GM10248 (cell line): ENCODE data around the gene F7.

Source experiments
- CTCF ChIA-PET: fragments of 300-600 bp; sonication (Branson Sonifier 250); formaldehyde crosslinking; extraction: SDS; loops from one replicate; lab custom pipeline; 2021; ENCODE audit warnings: antibody characterized with exemption; lab: Yijun Ruan, JAX
- POLR2A ChIA-PET: fragments of 350-650 bp; sonication (Branson Sonifier 250); formaldehyde crosslinking; extraction: SDS; loops from one replicate; lab custom pipeline; 2020; ENCODE audit warnings: antibody characterized with exemption; lab: Yijun Ruan, JAX
- DNase-seq: peaks from one replicate; pipeline ENCODE4 v3.0.0; 2012; ENCODE audit errors: extremely low spot score
- CTCF ChIP-seq: IDR thresholded peaks from 2 replicates; pipeline ENCODE4 v1.5.1; 2012; ENCODE audit warnings: mild to moderate bottlenecking, low read depth; ENCODE audit errors: extremely low read depth, missing control alignments, control extremely low read depth

Gene F7

GRCh38 chr13:113064534-113065405 is 40.8 kb upstream of the F7 start:
- CTCF ChIA-PET, result no interaction called here
- POLR2A ChIA-PET, result no interaction called here
- DNase-seq, result no peak
- TF ChIP-seq CTCF, result no peak

DNA sequence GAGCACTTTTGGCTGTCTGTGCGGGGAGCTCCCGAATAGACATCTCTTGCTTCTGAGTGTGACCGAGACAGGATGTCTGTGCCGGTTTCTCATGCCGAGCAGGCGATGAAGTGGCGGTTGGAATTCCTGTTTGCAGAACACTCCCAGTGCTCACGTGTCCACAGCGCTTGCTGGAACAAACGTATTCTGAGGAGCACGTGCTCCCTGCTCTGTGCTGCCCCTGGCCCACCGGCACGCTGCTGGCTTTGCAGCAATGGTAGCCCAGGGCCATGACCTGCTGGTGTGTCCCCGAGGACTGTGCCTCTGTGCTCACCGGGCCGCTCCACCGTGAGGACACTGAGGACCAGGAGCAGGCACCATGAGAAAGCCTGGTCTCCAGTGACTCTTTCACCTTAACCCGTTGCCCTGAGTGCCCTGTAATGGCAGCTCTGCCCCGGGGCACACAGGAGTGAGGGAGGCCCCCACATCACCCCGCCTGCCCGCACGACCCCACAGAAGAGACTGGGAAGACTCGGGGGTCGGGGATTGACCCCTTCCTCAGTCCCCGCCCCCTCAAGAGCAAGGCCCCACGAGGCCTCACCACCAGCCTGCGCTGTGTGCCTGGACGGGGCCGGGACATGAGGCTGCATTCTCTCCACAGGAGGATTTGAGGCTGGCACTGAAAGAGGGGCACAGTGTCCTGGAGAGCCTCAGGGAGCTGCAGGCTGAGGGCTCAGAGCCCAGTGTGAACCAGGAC is 40.0 kb upstream of the F7 start:
- no peak for TF ChIP-seq CTCF
- ChIA-PET CTCF (no interaction called here), POLR2A (no interaction called here)
- no peak for DNase-seq

- no peak for TF ChIP-seq CTCF
- POLR2A ChIA-PET, result no interaction called here
- CTCF ChIA-PET, result no interaction called here
- no peak for DNase-seq
These were observed 39.5 kb upstream of the F7 start for GRCh38 chr13:113066142-113066455.

DNA sequence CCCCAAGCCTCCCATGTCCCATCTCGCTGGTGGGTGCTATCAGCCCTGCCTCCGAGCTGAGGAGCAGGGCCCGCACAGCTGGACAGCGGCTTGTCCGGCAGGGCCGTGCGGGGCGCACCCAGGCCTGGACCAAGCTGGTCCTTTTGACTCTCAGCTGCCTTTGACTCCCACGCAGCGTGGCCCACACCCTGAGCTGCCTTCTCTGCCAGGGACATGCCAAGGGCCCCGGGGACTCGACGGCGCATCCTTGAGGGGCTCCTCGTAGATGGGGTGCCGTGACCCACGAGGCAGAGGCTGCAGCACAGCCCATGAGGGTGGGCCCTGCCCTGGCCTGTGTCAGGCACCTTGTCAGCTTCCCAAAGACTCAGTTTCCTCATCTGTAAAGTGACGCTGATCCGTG is 38.8 kb upstream of the F7 start:
- ChIA-PET POLR2A (no interaction called here), CTCF (no interaction called here)
- no peak for TF ChIP-seq CTCF
- no peak for DNase-seq

DNA sequence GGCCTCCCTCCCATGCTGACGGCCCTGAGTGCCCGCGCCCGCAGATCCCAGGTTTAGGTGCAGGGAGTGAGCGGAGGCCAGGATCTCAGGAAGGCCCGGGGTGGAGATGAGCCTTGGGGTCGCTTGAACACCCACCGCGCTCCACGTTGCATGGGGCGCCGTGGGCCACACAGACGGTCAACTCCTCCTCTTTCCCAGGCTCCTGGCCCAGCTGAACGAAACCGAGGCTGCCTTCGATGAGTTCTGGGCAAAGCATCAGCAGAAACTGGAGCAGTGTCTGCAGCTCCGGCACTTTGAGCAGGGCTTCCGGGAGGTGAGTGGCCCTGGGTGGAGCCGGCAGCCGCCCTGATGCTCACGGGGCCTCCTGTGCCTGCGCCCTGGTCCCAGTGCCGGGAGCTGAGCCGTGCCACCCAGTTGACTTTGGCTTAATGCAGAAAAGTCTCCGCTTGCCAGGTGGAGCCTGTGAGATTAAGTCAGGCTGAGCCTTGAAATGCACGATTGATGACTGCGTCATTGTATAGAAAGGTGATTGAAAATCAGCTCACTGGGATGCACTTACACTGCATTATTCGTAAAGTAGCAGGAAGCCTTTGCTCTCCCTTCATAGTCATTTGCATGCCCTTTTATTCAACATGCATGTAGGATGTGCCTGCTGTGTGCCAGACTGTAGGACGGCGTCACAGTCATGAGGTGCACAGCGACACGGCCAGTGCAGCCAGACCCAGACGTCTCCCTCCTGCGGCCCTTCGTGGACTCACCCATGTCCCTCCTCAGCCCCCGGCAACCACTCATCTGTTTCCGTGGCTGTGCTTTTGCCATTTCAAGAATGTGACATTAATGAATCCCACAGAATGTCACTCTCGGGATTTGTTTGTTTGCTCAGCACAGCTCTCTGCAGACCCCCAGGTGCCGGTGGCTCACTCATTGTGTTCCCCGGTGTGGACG is 35.5 kb upstream of the F7 start:
- POLR2A ChIA-PET, result no interaction called here
- no peak for DNase-seq
- no peak for TF ChIP-seq CTCF
- CTCF ChIA-PET, result no interaction called here

GRCh38 chr13:113070855-113071254 is 34.7 kb upstream of the F7 start:
- no peak for TF ChIP-seq CTCF
- ChIA-PET CTCF (no interaction called here), POLR2A (no interaction called here)
- no peak for DNase-seq
